Measurements from ENCODE around the gene RUSF1. TPM values are rescaled to one million over a fixed set of nuclear protein-coding genes. Genes with fewer than 3 reads are reported as not detected.
"Not testable (repeated sequence)": the region's sequence is repeated elsewhere in the genome, so short reads cannot be mapped to it uniquely, and the experiment has no call there.

The RUSF1 gene
- 10 to 100 TPM; 50.6 to 62.4 TPM for total RNA-seq
- 10 to 100 TPM; 15.3 to 71.7 TPM for polyA plus RNA-seq
- long read RNA-seq, donor 1, transcript C16orf58-201 (13 exons, 2,793 nt), result major isoform, 37 of 61 reads
- long read RNA-seq, donor 1, partial matches to known transcripts, result 7 of 61 reads
- long read RNA-seq, donor 1, other reads (novel, unspliced or antisense), result 15 of 61 reads
- long read RNA-seq, donor 2, transcript C16orf58-201 (13 exons, 2,793 nt), result major isoform, 28 of 61 reads
- long read RNA-seq, donor 2, partial matches to known transcripts, result 9 of 61 reads
- long read RNA-seq, donor 2, other reads (novel, unspliced or antisense), result 20 of 61 reads

GRCh38 chr16:31507929-31508705, at the start of gene RUSF1:
Gene RUSF1, minus strand, starts transcription at chr16:31508391. Its CDS starts 18 bp downstream, at chr16:31508373.
- intact Hi-C loops (cut with DNase I), result no loop called here
- H3K4me1 ChIP-seq (ENCODE audit: control insufficient read depth in 1 of 2, insufficient read depth in 2 of 2, low read length in 2 of 2), result no peaks in the 10 kb centered on the region
- H3K4me3 ChIP-seq (ENCODE audit: low read length in 2 of 2), result peak within 1 kb of the TSS; percentile 54 to 83
- H3K9me3 ChIP-seq (ENCODE audit: control insufficient read depth, low read length), result no peaks in the 10 kb centered on the region
- ATAC-seq (ENCODE audit: low FRiP score) (peak; percentile 96), DNase-seq (peak; percentile 96 to 97)
- WGBS, 2 donors, result 0% methylated on average over 61 to 65 of the region's 65 CpGs
- H3K36me3 ChIP-seq (ENCODE audit: control insufficient read depth in 1 of 2, insufficient read depth in 2 of 2, low read length in 1 of 2), result no peaks in the 10 kb centered on the region
- H3K27ac ChIP-seq (ENCODE audit: low read depth in 1 of 2, low read length in 2 of 2), result peak within 1 kb of the TSS; percentile 66 to 89
- H3K27me3 ChIP-seq (ENCODE audit: control insufficient read depth in 1 of 2, insufficient read depth in 2 of 2, low read length in 1 of 2), result no peaks in the 10 kb centered on the region

GRCh38 chr16:31542763-31543162, 34.6 kb upstream of the RUSF1 start:
- Histone ChIP-seq H3K9me3 (ENCODE audit: control insufficient read depth, low read length) (peaks cover 2% of the 10 kb centered on the region), H3K4me1 (ENCODE audit: control insufficient read depth in 1 of 2, insufficient read depth in 2 of 2, low read length in 2 of 2) (no peaks in the 10 kb centered on the region), H3K4me3 (ENCODE audit: low read length in 2 of 2) (no peak overlapping the region), H3K27ac (ENCODE audit: low read depth in 1 of 2, low read length in 2 of 2) (no peak overlapping the region), H3K36me3 (ENCODE audit: control insufficient read depth in 1 of 2, insufficient read depth in 2 of 2, low read length in 1 of 2) (no peaks in the 10 kb centered on the region), H3K27me3 (ENCODE audit: control insufficient read depth in 1 of 2, insufficient read depth in 2 of 2, low read length in 1 of 2) (no peaks in the 10 kb centered on the region)
- DNase-seq (no peak), ATAC-seq (ENCODE audit: low FRiP score) (no peak)
- intact Hi-C loops (cut with DNase I), result no loop called here
- WGBS, 2 donors, result 86 to 91% methylated on average over 4 of the region's 4 CpGs

- H3K27ac ChIP-seq (ENCODE audit: low read depth in 1 of 2, low read length in 2 of 2); ATAC-seq (ENCODE audit: low FRiP score); H3K27me3 ChIP-seq (ENCODE audit: control insufficient read depth in 1 of 2, insufficient read depth in 2 of 2, low read length in 1 of 2); H3K9me3 ChIP-seq (ENCODE audit: control insufficient read depth, low read length); H3K36me3 ChIP-seq (ENCODE audit: control insufficient read depth in 1 of 2, insufficient read depth in 2 of 2, low read length in 1 of 2); H3K4me1 ChIP-seq (ENCODE audit: control insufficient read depth in 1 of 2, insufficient read depth in 2 of 2, low read length in 2 of 2); DNase-seq; intact Hi-C loops (cut with DNase I); H3K4me3 ChIP-seq (ENCODE audit: low read length in 2 of 2): not testable (repeated sequence)
- WGBS, 2 donors, result 85 to 94% methylated on average over 4 of the region's 4 CpGs
Measured at GRCh38 chr16:31539762-31540161, 31.6 kb upstream of the RUSF1 start.

- DNase-seq; H3K4me1 ChIP-seq (ENCODE audit: control insufficient read depth in 1 of 2, insufficient read depth in 2 of 2, low read length in 2 of 2); H3K36me3 ChIP-seq (ENCODE audit: control insufficient read depth in 1 of 2, insufficient read depth in 2 of 2, low read length in 1 of 2); H3K9me3 ChIP-seq (ENCODE audit: control insufficient read depth, low read length); H3K4me3 ChIP-seq (ENCODE audit: low read length in 2 of 2); H3K27ac ChIP-seq (ENCODE audit: low read depth in 1 of 2, low read length in 2 of 2); H3K27me3 ChIP-seq (ENCODE audit: control insufficient read depth in 1 of 2, insufficient read depth in 2 of 2, low read length in 1 of 2); ATAC-seq (ENCODE audit: low FRiP score); intact Hi-C loops (cut with DNase I): not testable (repeated sequence)
- 76 to 79% methylated on average over 7 of the region's 7 CpGs for WGBS, 2 donors
Measured at GRCh38 chr16:31538243-31538598, 30.0 kb upstream of the RUSF1 start.

- Histone ChIP-seq H3K4me3 (ENCODE audit: low read length in 2 of 2) (no peak overlapping the region), H3K4me1 (ENCODE audit: control insufficient read depth in 1 of 2, insufficient read depth in 2 of 2, low read length in 2 of 2) (no peaks in the 10 kb centered on the region), H3K9me3 (ENCODE audit: control insufficient read depth, low read length) (no peaks in the 10 kb centered on the region), H3K27me3 (ENCODE audit: control insufficient read depth in 1 of 2, insufficient read depth in 2 of 2, low read length in 1 of 2) (no peaks in the 10 kb centered on the region), H3K36me3 (ENCODE audit: control insufficient read depth in 1 of 2, insufficient read depth in 2 of 2, low read length in 1 of 2) (no peaks in the 10 kb centered on the region), H3K27ac (ENCODE audit: low read depth in 1 of 2, low read length in 2 of 2) (no peak overlapping the region)
- intact Hi-C loops (cut with DNase I), result no loop called here
- 5 to 7% methylated on average over 56 to 57 of the region's 57 CpGs for WGBS, 2 donors
- DNase-seq, result peak in 1 of 2 donors; percentile 76
- no peak for ATAC-seq (ENCODE audit: low FRiP score)
Measured at GRCh38 chr16:31537362-31538242, 29.4 kb upstream of the RUSF1 start.

- DNase-seq (no peak), ATAC-seq (ENCODE audit: low FRiP score) (no peak)
- whole genome bisulfite sequencing, 2 donors, result 69 to 75% methylated on average over 21 of the region's 21 CpGs
- no peak overlapping the region for H3K4me3 ChIP-seq (ENCODE audit: low read length in 2 of 2)
- intact Hi-C loops (cut with DNase I), result no loop called here
- no peaks in the 10 kb centered on the region for H3K27me3 ChIP-seq (ENCODE audit: control insufficient read depth in 1 of 2, insufficient read depth in 2 of 2, low read length in 1 of 2)
- no peaks in the 10 kb centered on the region for H3K9me3 ChIP-seq (ENCODE audit: control insufficient read depth, low read length)
- no peaks in the 10 kb centered on the region for H3K4me1 ChIP-seq (ENCODE audit: control insufficient read depth in 1 of 2, insufficient read depth in 2 of 2, low read length in 2 of 2)
- H3K27ac ChIP-seq (ENCODE audit: low read depth in 1 of 2, low read length in 2 of 2), result no peak overlapping the region
- no peaks in the 10 kb centered on the region for H3K36me3 ChIP-seq (ENCODE audit: control insufficient read depth in 1 of 2, insufficient read depth in 2 of 2, low read length in 1 of 2)
Measured at GRCh38 chr16:31536804-31537361, 28.7 kb upstream of the RUSF1 start.

GRCh38 chr16:31535737-31536136, 27.5 kb upstream of the RUSF1 start:
- H3K9me3 ChIP-seq (ENCODE audit: control insufficient read depth, low read length), result no peaks in the 10 kb centered on the region
- ATAC-seq (ENCODE audit: low FRiP score) (no peak), DNase-seq (no peak)
- no peaks in the 10 kb centered on the region for H3K27me3 ChIP-seq (ENCODE audit: control insufficient read depth in 1 of 2, insufficient read depth in 2 of 2, low read length in 1 of 2)
- 78 to 79% methylated on average over 9 of the region's 9 CpGs for WGBS, 2 donors
- no peaks in the 10 kb centered on the region for H3K36me3 ChIP-seq (ENCODE audit: control insufficient read depth in 1 of 2, insufficient read depth in 2 of 2, low read length in 1 of 2)
- no peaks in the 10 kb centered on the region for H3K4me1 ChIP-seq (ENCODE audit: control insufficient read depth in 1 of 2, insufficient read depth in 2 of 2, low read length in 2 of 2)
- no peak overlapping the region for H3K4me3 ChIP-seq (ENCODE audit: low read length in 2 of 2)
- no peak overlapping the region for H3K27ac ChIP-seq (ENCODE audit: low read depth in 1 of 2, low read length in 2 of 2)
- intact Hi-C loops (cut with DNase I), result no loop called here

- ATAC-seq (ENCODE audit: low FRiP score), result no peak
- Histone ChIP-seq H3K27me3 (ENCODE audit: control insufficient read depth in 1 of 2, insufficient read depth in 2 of 2, low read length in 1 of 2) (no peaks in the 10 kb centered on the region), H3K4me3 (ENCODE audit: low read length in 2 of 2) (no peak overlapping the region), H3K4me1 (ENCODE audit: control insufficient read depth in 1 of 2, insufficient read depth in 2 of 2, low read length in 2 of 2) (no peaks in the 10 kb centered on the region), H3K36me3 (ENCODE audit: control insufficient read depth in 1 of 2, insufficient read depth in 2 of 2, low read length in 1 of 2) (no peaks in the 10 kb centered on the region), H3K9me3 (ENCODE audit: control insufficient read depth, low read length) (no peaks in the 10 kb centered on the region), H3K27ac (ENCODE audit: low read depth in 1 of 2, low read length in 2 of 2) (no peak overlapping the region)
- 82 to 87% methylated on average over 4 of the region's 4 CpGs for WGBS, 2 donors
- no peak for DNase-seq
- intact Hi-C loops (cut with DNase I), result no loop called here
Measured at GRCh38 chr16:31532896-31533295, 24.7 kb upstream of the RUSF1 start.
